Lung (tissue), 16 donors: ENCODE results near the gene SLC29A4. TPM values are rescaled to one million over a fixed set of nuclear protein-coding genes. Genes with fewer than 3 reads are reported as not detected.
A peak's percentile ranks its signal among the peaks of the same experiment; 100 is the strongest.

Source experiments
- ATAC-seq: fragments of 200-7000 bp; cut with Tn5 transposase; one replicate; pipeline ENCODE4 v1.9.1; 2020; ENCODE audit warnings: moderate number of reproducible peaks; ENCODE audit not compliant: insufficient read depth, low FRiP score
- DNase-seq, 3 donors: peaks; one replicate each; pipeline ENCODE4 v3.0.0-alpha.2; 2013 to 2017
- H3K27ac ChIP-seq, 2 donors: one replicate each; pipeline ENCODE4 v1.5.1; 2013; ENCODE audit warnings: mild to moderate bottlenecking in 2 of 2, moderate library complexity in 2 of 2, control low read depth in 1 of 2, inconsistent platforms in 1 of 2, low read depth in 1 of 2, low read length in 1 of 2
- H3K27me3 ChIP-seq, 3 donors: one replicate each; pipeline ENCODE4 v1.5.1; 2013; ENCODE audit warnings: low read length in 2 of 3; ENCODE audit not compliant: control insufficient read depth in 3 of 3, insufficient read depth in 3 of 3
- H3K36me3 ChIP-seq, 4 donors: one replicate each; pipeline ENCODE4 v1.5.1; 2013; ENCODE audit warnings: low read length in 4 of 4, mild to moderate bottlenecking in 1 of 4, moderate library complexity in 1 of 4; ENCODE audit not compliant: control insufficient read depth in 4 of 4, insufficient read depth in 4 of 4
- H3K4me1 ChIP-seq, 5 donors: one replicate each; pipeline ENCODE4 v1.5.1; 2013; ENCODE audit warnings: low read length in 5 of 5, mild to moderate bottlenecking in 2 of 5, moderate library complexity in 1 of 5; ENCODE audit not compliant: control insufficient read depth in 5 of 5, insufficient read depth in 5 of 5
- H3K4me3 ChIP-seq: one replicate; pipeline ENCODE4 v1.5.1; 2013; ENCODE audit warnings: mild to moderate bottlenecking, control low read depth, moderate library complexity
- H3K9ac ChIP-seq, 2 donors: one replicate each; pipeline ENCODE4 v1.5.1; 2013; ENCODE audit warnings: low read length in 2 of 2, control low read depth in 1 of 2; ENCODE audit not compliant: insufficient read depth in 1 of 2
- H3K9me3 ChIP-seq, 4 donors: one replicate each; pipeline ENCODE4 v1.5.1; 2013; ENCODE audit warnings: low read length in 3 of 4, mild to moderate bottlenecking in 1 of 4, moderate library complexity in 1 of 4; ENCODE audit not compliant: control insufficient read depth in 4 of 4, insufficient read depth in 3 of 4
- WGBS, 2 donors: extraction: QIAGEN DNeasy Blood & Tissue Kit; methylation state at CpG; one replicate each; pipeline ENCODE4 v1.1.7; 2013; 5-methylcytosine and 5-hydroxymethylcytosine counted together
- long read RNA-seq, 5 donors: transcript quantifications; one replicate each; lab custom pipeline, GENCODE V29; 2026
- polyA plus RNA-seq, 2 donors: library from polyadenylated mRNA; stranded (reverse); fragments of 200-250 nt; gene quantifications; one replicate each; pipeline ENCODE4 v1.2.1, GENCODE V29; 2013
- total RNA-seq, 2 donors: library from RNA; depleted of rRNA in 1 of 2; stranded (reverse); fragments of >200 nt in 1 of 2; gene quantifications; one replicate each; pipeline ENCODE4 v1.2.1, GENCODE V29; 2014 to 2021
- TF ChIP-seq, protein P1 (sequence below): IDR thresholded peaks from 2 replicates; pipeline ENCODE4 v1.5.1; 2012; ENCODE audit warnings: mild to moderate bottlenecking; ENCODE audit errors: control extremely low read depth, extremely low read depth
- donor health status: control.
- donor health status: control.
- donor health status: Bipolar disorder and iron deficiency.
- donor health status: healthy.
- donor health status: DM: yes; HTN: yes; CAD: no.

The SLC29A4 gene, protein sequence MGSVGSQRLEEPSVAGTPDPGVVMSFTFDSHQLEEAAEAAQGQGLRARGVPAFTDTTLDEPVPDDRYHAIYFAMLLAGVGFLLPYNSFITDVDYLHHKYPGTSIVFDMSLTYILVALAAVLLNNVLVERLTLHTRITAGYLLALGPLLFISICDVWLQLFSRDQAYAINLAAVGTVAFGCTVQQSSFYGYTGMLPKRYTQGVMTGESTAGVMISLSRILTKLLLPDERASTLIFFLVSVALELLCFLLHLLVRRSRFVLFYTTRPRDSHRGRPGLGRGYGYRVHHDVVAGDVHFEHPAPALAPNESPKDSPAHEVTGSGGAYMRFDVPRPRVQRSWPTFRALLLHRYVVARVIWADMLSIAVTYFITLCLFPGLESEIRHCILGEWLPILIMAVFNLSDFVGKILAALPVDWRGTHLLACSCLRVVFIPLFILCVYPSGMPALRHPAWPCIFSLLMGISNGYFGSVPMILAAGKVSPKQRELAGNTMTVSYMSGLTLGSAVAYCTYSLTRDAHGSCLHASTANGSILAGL
- total RNA-seq = 1 to 10 TPM; 2.9 to 5.7 TPM
- 1 to 10 TPM in 1 of 2 donors, under 1 TPM in 1; 0.87 to 1.1 TPM for polyA plus RNA-seq
- long read RNA-seq, donor 1, full-length matches to known transcripts = 4 of 2,295 reads
- long read RNA-seq, donor 1, partial matches to known transcripts = 2,248 of 2,295 reads
- long read RNA-seq, donor 1, other reads (novel, unspliced or antisense) = 43 of 2,295 reads
- long read RNA-seq, donor 2 = 0 reads
- long read RNA-seq, donor 3, partial matches to known transcripts = 6 of 6 reads
- long read RNA-seq, donor 3, other reads (novel, unspliced or antisense) = 0 of 6 reads
- long read RNA-seq, donor 4, full-length matches to known transcripts = 1 of 27 reads
- long read RNA-seq, donor 4, partial matches to known transcripts = 20 of 27 reads
- long read RNA-seq, donor 4, other reads (novel, unspliced or antisense) = 6 of 27 reads
- long read RNA-seq, donor 5 = 0 reads

DNA sequence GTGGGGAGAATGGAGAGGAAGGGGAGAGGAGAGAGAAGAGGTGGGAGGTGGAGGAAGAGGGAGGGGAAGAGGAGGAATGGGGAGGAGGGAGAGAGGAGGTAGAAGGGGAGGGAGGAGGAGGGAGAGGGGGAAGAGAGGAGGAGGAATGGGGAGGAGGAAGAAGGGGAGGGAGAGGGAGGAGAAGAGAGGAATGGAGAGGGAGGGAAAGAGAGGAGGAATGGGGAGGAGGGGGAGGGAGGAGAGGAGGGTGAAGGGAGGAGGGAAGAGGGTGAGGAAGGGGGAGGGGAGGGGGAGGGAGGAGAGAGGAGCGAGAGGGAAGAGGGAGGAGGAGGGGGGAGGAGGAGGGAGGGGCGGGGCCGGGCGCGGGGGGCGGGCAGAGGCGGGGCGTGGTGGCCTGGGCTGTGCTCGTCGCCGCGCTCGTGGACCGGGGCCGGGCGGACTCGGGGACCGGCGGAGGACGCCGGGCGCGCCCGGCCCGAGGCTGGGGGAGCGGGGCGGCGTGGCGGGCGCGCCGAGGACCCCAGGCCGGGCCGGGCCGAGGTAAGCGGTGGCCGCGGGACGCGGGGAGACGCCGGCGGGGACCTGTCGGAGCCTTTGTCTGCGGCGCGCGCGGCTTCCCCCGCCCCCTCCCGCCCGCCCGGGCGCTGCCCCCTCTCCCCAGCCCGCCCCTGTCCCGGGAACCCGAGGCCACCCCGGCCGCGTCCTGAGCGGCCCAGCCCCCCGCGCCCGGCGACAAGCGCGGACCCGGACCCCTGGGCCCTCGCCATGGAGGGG is at the start of gene SLC29A4:
SLC29A4 (plus strand) TSS at position 401 of the 774 bp plus-strand sequence. CDS start 4,874 bp downstream, outside the sequence.
- no peaks in the 10 kb centered on the region for H3K27me3 ChIP-seq
- no peak within 1 kb of the TSS for H3K27ac ChIP-seq
- DNase-seq (peak; percentile 35 to 78 (median 73)), ATAC-seq (no peak)
- peaks cover 0 to 8% (median 0%) of the 10 kb centered on the region in 5 donors for H3K4me1 ChIP-seq
- 0 to 1% methylated on average over 12 to 67 of the region's 69 CpGs for WGBS, 2 donors
- TF ChIP-seq, protein P1, sequence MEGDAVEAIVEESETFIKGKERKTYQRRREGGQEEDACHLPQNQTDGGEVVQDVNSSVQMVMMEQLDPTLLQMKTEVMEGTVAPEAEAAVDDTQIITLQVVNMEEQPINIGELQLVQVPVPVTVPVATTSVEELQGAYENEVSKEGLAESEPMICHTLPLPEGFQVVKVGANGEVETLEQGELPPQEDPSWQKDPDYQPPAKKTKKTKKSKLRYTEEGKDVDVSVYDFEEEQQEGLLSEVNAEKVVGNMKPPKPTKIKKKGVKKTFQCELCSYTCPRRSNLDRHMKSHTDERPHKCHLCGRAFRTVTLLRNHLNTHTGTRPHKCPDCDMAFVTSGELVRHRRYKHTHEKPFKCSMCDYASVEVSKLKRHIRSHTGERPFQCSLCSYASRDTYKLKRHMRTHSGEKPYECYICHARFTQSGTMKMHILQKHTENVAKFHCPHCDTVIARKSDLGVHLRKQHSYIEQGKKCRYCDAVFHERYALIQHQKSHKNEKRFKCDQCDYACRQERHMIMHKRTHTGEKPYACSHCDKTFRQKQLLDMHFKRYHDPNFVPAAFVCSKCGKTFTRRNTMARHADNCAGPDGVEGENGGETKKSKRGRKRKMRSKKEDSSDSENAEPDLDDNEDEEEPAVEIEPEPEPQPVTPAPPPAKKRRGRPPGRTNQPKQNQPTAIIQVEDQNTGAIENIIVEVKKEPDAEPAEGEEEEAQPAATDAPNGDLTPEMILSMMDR = no peak
- H3K4me3 ChIP-seq = no peak within 1 kb of the TSS
- peaks cover 0 to 2% (median 0%) of the 10 kb centered on the region in 4 donors for H3K36me3 ChIP-seq
- H3K9me3 ChIP-seq = peaks cover 0 to 2% (median 0%) of the 10 kb centered on the region in 4 donors
- no peak within 1 kb of the TSS for H3K9ac ChIP-seq

DNA sequence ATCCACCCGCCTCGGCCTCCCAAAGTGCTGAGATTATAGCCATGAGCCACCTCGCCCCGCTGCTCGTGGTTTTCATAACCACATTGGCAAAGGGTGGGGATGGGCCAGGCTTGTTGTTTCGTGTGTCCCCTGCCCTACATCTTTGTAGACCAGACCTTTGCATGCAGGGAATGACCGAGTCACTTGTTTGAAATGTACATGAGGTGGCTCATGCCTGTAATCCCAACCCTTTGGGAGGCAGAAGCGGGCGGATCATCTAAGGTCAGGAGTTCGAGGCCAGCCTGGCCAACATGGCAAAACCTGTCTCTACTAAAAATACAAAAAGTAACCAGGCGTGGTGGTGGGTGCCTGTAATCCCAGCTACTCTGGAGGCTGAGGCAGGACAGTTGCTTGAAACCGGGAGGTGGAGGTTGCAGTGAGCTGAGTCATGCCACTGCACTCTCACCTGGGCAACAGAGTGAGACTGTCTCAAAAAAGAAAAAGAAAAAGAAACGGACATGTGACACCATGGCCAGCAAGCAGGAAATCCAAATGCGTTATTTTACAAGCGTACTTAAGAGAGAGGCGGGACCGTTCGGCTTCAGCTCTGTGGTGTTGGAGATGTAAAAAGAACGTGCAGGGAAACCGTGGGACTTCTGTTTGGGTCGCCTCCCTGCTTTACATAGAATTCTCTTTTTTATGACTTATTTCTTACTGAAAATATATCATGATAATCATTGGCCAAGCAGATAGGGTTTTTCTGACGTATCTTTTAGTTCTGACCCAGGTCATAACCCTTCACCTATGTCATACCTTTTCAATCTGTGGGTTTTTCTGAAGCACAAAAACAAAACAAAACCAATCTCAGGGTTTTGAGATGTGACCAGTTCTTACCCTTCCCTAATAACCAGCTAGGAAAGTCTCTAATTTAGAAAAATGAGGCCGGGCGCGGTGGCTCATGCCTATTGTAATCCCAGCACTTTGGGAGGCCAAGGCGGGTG is 47.6 kb upstream of the SLC29A4 start:
- H3K9ac ChIP-seq = no peak overlapping the region
- H3K27ac ChIP-seq = no peak overlapping the region
- ATAC-seq (no peak), DNase-seq (peak in 1 of 3 donors; percentile 49)
- no peaks in the 10 kb centered on the region for H3K27me3 ChIP-seq
- H3K9me3 ChIP-seq = no peaks in the 10 kb centered on the region
- H3K36me3 ChIP-seq = peaks cover 4 to 17% (median 9%) of the 10 kb centered on the region in 4 donors
- TF ChIP-seq, protein P1 = no peak
- H3K4me3 ChIP-seq = no peak overlapping the region
- peaks cover 0 to 21% (median 3%) of the 10 kb centered on the region in 5 donors for H3K4me1 ChIP-seq
- 61 to 67% methylated on average over 26 of the region's 26 CpGs for WGBS, 2 donors

DNA sequence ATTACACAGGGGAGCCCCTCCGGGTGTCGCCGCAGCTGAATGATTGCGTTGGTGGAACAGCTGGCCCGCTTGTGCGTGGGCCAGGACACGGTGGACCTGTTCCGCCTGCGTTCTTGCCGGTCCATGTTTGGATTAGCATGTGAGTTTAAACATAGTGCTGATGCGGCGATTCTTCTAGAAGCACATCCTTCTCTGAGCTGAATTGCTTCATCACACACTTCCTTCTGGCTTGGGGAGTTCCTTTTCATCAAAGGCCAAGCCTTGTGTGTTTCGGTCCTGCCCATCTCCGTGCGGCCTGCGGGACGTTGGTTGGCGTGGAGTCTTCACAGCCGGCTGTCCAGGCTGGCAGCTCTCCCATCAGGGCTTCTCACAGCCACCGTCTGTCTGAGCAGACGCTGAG is 45.5 kb upstream of the SLC29A4 start:
- Histone ChIP-seq H3K27ac (peak overlapping the region in 1 of 2 donors; percentile 35), H3K9ac (peak overlapping the region in 1 of 2 donors; percentile 71), H3K4me3 (no peak overlapping the region), H3K36me3 (peaks cover 0 to 5% (median 2%) of the 10 kb centered on the region in 4 donors), H3K4me1 (peaks cover 0 to 14% (median 3%) of the 10 kb centered on the region in 5 donors), H3K27me3 (no peaks in the 10 kb centered on the region), H3K9me3 (no peaks in the 10 kb centered on the region)
- ATAC-seq (peak; percentile 16), DNase-seq (peak; percentile 84 to 94 (median 85))
- 19 to 35% methylated on average over 21 of the region's 21 CpGs for WGBS, 2 donors
- TF ChIP-seq, protein P1 = no peak
